HEK293 (cell line): ENCODE results near the gene PIGBOS1.

Experiments
- CTCF ChIA-PET: fragments of 350-600 bp; formaldehyde crosslinking; extraction: SDS; loops from one replicate; lab custom pipeline; 2021; ENCODE audit warnings: antibody characterized with exemption; lab: Yijun Ruan, JAX
- POLR2A ChIA-PET: fragments of 300-600 bp; formaldehyde crosslinking; extraction: SDS; loops from one replicate; lab custom pipeline; 2020; ENCODE audit warnings: antibody characterized with exemption, inconsistent platforms; lab: Yijun Ruan, JAX
- H3K27ac ChIP-seq: fragments of 200-500 bp; sonication (Bioruptor generic); 2 replicates; pipeline ENCODE4 v1.5.1; 2014; ENCODE audit warnings: low read depth, low read length, control low read depth, inconsistent platforms; ENCODE audit errors: extremely low read depth
- H3K36me3 ChIP-seq, 2 experiments: fragments of 200-500 bp in 1 of 2; sonication (Bioruptor generic) in 1 of 2; 1 replicate in 1 of 2; 2 replicates in 1 of 2; pipeline ENCODE4 v1.5.1; 2014 to 2017; ENCODE audit warnings: inconsistent platforms in 2 of 2, low read length in 2 of 2; ENCODE audit not compliant: control insufficient read depth in 2 of 2, insufficient read depth in 1 of 2
- H3K4me1 ChIP-seq: fragments of 200-500 bp; sonication (Bioruptor generic); 2 replicates; pipeline ENCODE4 v1.5.1; 2014; ENCODE audit warnings: mild to moderate bottlenecking, low read length, inconsistent platforms; ENCODE audit not compliant: control insufficient read depth, insufficient read depth
- H3K4me3 ChIP-seq: 2 replicates; pipeline ENCODE4 v1.5.1; 2011; ENCODE audit warnings: low read depth, mild to moderate bottlenecking, control low read depth, low read length, moderate library complexity
- H3K9me3 ChIP-seq: fragments of 200-500 bp; sonication (Bioruptor generic); 2 replicates; pipeline ENCODE4 v1.5.1; 2014; ENCODE audit warnings: low read depth, low read length, inconsistent platforms; ENCODE audit not compliant: control insufficient read depth, insufficient read depth
- BCL11A ChIP-seq: fragments of 450-650 bp; formaldehyde crosslinking; IDR thresholded peaks from 2 replicates; pipeline ENCODE4 v1.5.1; 2016; ENCODE audit warnings: low read depth, missing biosample characterization, missing genetic modification characterization
- BCL11B ChIP-seq: fragments of 450-650 bp; formaldehyde crosslinking; IDR thresholded peaks from 2 replicates; pipeline ENCODE4 v1.5.1; 2016; ENCODE audit warnings: low read depth, missing biosample characterization, missing genetic modification characterization
- BCL6B ChIP-seq: fragments of 450-650 bp; formaldehyde crosslinking; IDR thresholded peaks from 2 replicates; pipeline ENCODE4 v1.5.1; 2017; ENCODE audit warnings: missing biosample characterization, missing genetic modification characterization
- HOXC10 ChIP-seq: sonication (generic); formaldehyde crosslinking; IDR thresholded peaks from 2 replicates; pipeline ENCODE4 v1.8.1; 2023; ENCODE audit warnings: mild to moderate bottlenecking, missing genetic modification reagents
- OVOL3 ChIP-seq: fragments of 450-650 bp; formaldehyde crosslinking; IDR thresholded peaks from 2 replicates; pipeline ENCODE4 v1.5.1; 2016; ENCODE audit warnings: missing biosample characterization, missing genetic modification characterization
- SCRT1 ChIP-seq: fragments of 450-650 bp; formaldehyde crosslinking; IDR thresholded peaks from 2 replicates; pipeline ENCODE4 v1.5.1; 2016; ENCODE audit warnings: missing biosample characterization, missing genetic modification characterization, borderline replicate concordance
- SP3 ChIP-seq: fragments of 450-650 bp; formaldehyde crosslinking; IDR thresholded peaks from 2 replicates; pipeline ENCODE4 v1.5.1; 2016; ENCODE audit warnings: missing biosample characterization, missing genetic modification characterization
- ZBTB11 ChIP-seq: fragments of 450-650 bp; formaldehyde crosslinking; conservative IDR thresholded peaks from 2 replicates; pipeline ENCODE4 v1.5.1; 2016; ENCODE audit warnings: low read depth, missing biosample characterization, missing genetic modification characterization
- ZBTB7A ChIP-seq: fragments of 450-650 bp; formaldehyde crosslinking; IDR thresholded peaks from 2 replicates; pipeline ENCODE4 v1.5.1; 2016; ENCODE audit warnings: low read depth, missing biosample characterization, missing genetic modification characterization
- ZEB2 ChIP-seq: fragments of 450-650 bp; formaldehyde crosslinking; IDR thresholded peaks from 2 replicates; pipeline ENCODE4 v1.5.1; 2016; ENCODE audit warnings: missing biosample characterization, missing genetic modification characterization
- ZFHX2 ChIP-seq: fragments of 450-650 bp; formaldehyde crosslinking; conservative IDR thresholded peaks from 2 replicates; pipeline ENCODE4 v1.5.1; 2016; ENCODE audit warnings: missing biosample characterization, missing genetic modification characterization
- ZIC2 ChIP-seq: fragments of 450-650 bp; formaldehyde crosslinking; IDR thresholded peaks from 2 replicates; pipeline ENCODE4 v1.5.1; 2016; ENCODE audit warnings: missing biosample characterization, missing genetic modification characterization
- ZNF10 ChIP-seq: fragments of 450-650 bp; formaldehyde crosslinking; IDR thresholded peaks from 2 replicates; pipeline ENCODE4 v1.5.1; 2017; ENCODE audit warnings: missing biosample characterization, missing genetic modification characterization
- ZNF112 ChIP-seq: fragments of 450-650 bp; formaldehyde crosslinking; IDR thresholded peaks from 2 replicates; pipeline ENCODE4 v1.5.0; 2017; ENCODE audit warnings: missing biosample characterization, missing genetic modification characterization
- ZNF133 ChIP-seq: fragments of 450-650 bp; formaldehyde crosslinking; IDR thresholded peaks from 2 replicates; pipeline ENCODE4 v1.5.1; 2016; ENCODE audit warnings: missing biosample characterization, missing genetic modification characterization
- ZNF140 ChIP-seq: fragments of 450-650 bp; formaldehyde crosslinking; IDR thresholded peaks from 2 replicates; pipeline ENCODE4 v1.5.1; 2016; ENCODE audit warnings: missing biosample characterization, missing genetic modification characterization
- ZNF146 ChIP-seq: fragments of 450-650 bp; formaldehyde crosslinking; IDR thresholded peaks from 2 replicates; pipeline ENCODE4 v1.5.1; 2016; ENCODE audit warnings: missing biosample characterization, missing genetic modification characterization
- ZNF2 ChIP-seq: fragments of 450-650 bp; formaldehyde crosslinking; IDR thresholded peaks from 2 replicates; pipeline ENCODE4 v1.5.1; 2016; ENCODE audit warnings: missing biosample characterization, missing genetic modification characterization
- ZNF211 ChIP-seq: fragments of 450-650 bp; formaldehyde crosslinking; IDR thresholded peaks from 2 replicates; pipeline ENCODE4 v1.5.1; 2016; ENCODE audit warnings: low read depth, missing biosample characterization, missing genetic modification characterization
- ZNF311 ChIP-seq: fragments of 450-650 bp; formaldehyde crosslinking; IDR thresholded peaks from 2 replicates; pipeline ENCODE4 v1.5.1; 2017; ENCODE audit warnings: missing biosample characterization, missing genetic modification characterization, borderline replicate concordance
- ZNF341 ChIP-seq: fragments of 450-650 bp; formaldehyde crosslinking; IDR thresholded peaks from 2 replicates; pipeline ENCODE4; 2016; ENCODE audit warnings: low read depth, missing biosample characterization, missing genetic modification characterization
- ZNF354C ChIP-seq: fragments of 450-650 bp; formaldehyde crosslinking; IDR thresholded peaks from 2 replicates; pipeline ENCODE4 v1.5.1; 2016; ENCODE audit warnings: missing biosample characterization, missing genetic modification characterization, low read depth, borderline replicate concordance
- ZNF362 ChIP-seq: fragments of 450-650 bp; formaldehyde crosslinking; IDR thresholded peaks from 2 replicates; pipeline ENCODE4 v1.5.1; 2016; ENCODE audit warnings: missing biosample characterization, missing genetic modification characterization
- ZNF366 ChIP-seq: fragments of 450-650 bp; formaldehyde crosslinking; conservative IDR thresholded peaks from 2 replicates; pipeline ENCODE4 v1.5.1; 2016; ENCODE audit warnings: missing biosample characterization, missing genetic modification characterization
- ZNF426 ChIP-seq: fragments of 450-650 bp; formaldehyde crosslinking; IDR thresholded peaks from 2 replicates; pipeline ENCODE4 v1.5.1; 2017; ENCODE audit warnings: missing biosample characterization, missing genetic modification characterization, mild to moderate bottlenecking, inconsistent platforms, moderate library complexity
- ZNF473 ChIP-seq: fragments of 450-650 bp; formaldehyde crosslinking; IDR thresholded peaks from 2 replicates; pipeline ENCODE4 v1.5.1; 2017; ENCODE audit warnings: missing biosample characterization, missing genetic modification characterization
- ZNF521 ChIP-seq: fragments of 450-650 bp; formaldehyde crosslinking; IDR thresholded peaks from 2 replicates; pipeline ENCODE4 v1.5.1; 2017; ENCODE audit warnings: missing biosample characterization, mild to moderate bottlenecking, missing genetic modification characterization
- ZNF529 ChIP-seq: fragments of 450-650 bp; formaldehyde crosslinking; IDR thresholded peaks from 2 replicates; pipeline ENCODE4 v1.5.1; 2017; ENCODE audit warnings: missing genetic modification characterization, missing biosample characterization; ENCODE audit not compliant: insufficient replicate concordance
- ZNF626 ChIP-seq: fragments of 450-650 bp; sonication (Bioruptor Pico); formaldehyde crosslinking; IDR thresholded peaks from 2 replicates; pipeline ENCODE4 v1.5.1; 2018; ENCODE audit warnings: missing biosample characterization, missing genetic modification characterization, inconsistent platforms
- ZNF76 ChIP-seq: fragments of 450-650 bp; formaldehyde crosslinking; IDR thresholded peaks from 2 replicates; pipeline ENCODE4; 2016; ENCODE audit warnings: low read depth, missing biosample characterization, missing genetic modification characterization, borderline replicate concordance
- TF ChIP-seq, protein P1 (sequence below): fragments of 450-650 bp; formaldehyde crosslinking; IDR thresholded peaks from 2 replicates; pipeline ENCODE4 v1.5.1; 2016; ENCODE audit warnings: missing biosample characterization, missing genetic modification characterization

The PIGBOS1 gene

GRCh38 chr15:55318588-55319494 lies at the start of gene PIGBOS1, which contains the start of gene PIGB (continued):
- TF ChIP-seq ZNF473 (tag by site-specific recombination) (no peak), BCL11B (tag by site-specific recombination) (no peak), ZNF426 (no peak), SP3 (tag by site-specific recombination) (0 out of 2 replicates have a peak, but pooled peaks have one; percentile 23), ZNF362 (tag by site-specific recombination) (peak; percentile 92), ZNF354C (no peak), ZNF311 (tag by site-specific recombination) (no peak), ZEB2 (tag by site-specific recombination) (peak; percentile 77), OVOL3 (tag by site-specific recombination) (no peak), BCL6B (no peak), ZNF146 (tag by site-specific recombination) (no peak), ZNF521 (no peak), ZIC2 (0 out of 2 replicates have a peak, but pooled peaks have one; percentile 5), SCRT1 (tag by site-specific recombination) (no peak), ZNF341 (tag by site-specific recombination) (peak; percentile 60; the same call in 1 of the 2 replicates), ZFHX2 (no peak), BCL11A (tag by site-specific recombination) (no peak), ZBTB11 (tag by site-specific recombination) (peak; percentile 90)
- TF ChIP-seq, protein P1, sequence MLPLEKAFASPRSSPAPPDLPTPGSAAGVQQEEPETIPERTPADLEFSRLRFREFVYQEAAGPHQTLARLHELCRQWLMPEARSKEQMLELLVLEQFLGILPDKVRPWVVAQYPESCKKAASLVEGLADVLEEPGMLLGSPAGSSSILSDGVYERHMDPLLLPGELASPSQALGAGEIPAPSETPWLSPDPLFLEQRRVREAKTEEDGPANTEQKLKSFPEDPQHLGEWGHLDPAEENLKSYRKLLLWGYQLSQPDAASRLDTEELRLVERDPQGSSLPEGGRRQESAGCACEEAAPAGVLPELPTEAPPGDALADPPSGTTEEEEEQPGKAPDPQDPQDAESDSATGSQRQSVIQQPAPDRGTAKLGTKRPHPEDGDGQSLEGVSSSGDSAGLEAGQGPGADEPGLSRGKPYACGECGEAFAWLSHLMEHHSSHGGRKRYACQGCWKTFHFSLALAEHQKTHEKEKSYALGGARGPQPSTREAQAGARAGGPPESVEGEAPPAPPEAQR, result no peak

GRCh38 chr15:55366981-55367380 lies 48.1 kb upstream of the PIGBOS1 start:
- Histone ChIP-seq H3K4me1 (no peaks in the 10 kb centered on the region), H3K4me3 (no peak overlapping the region), H3K27ac (no peak overlapping the region), H3K9me3 (no peaks in the 10 kb centered on the region), H3K36me3 (peaks cover 0 to 9% of the 10 kb centered on the region in 2 experiments; a peak in 2 of 3 replicates)
- POLR2A ChIA-PET, result no interaction called here
- CTCF ChIA-PET, result no interaction called here
- TF ChIP-seq ZNF140, result no peak
- no peak for TF ChIP-seq ZNF112 (tag by site-specific recombination)
- TF ChIP-seq ZNF529 (tag by site-specific recombination), result no peak
- no peak for TF ChIP-seq ZNF626 (tag by site-specific recombination)
- no peak for TF ChIP-seq ZNF133 (tag by site-specific recombination)
- TF ChIP-seq HOXC10 (CRISPR knock-in tag), result no peak
- no peak for TF ChIP-seq ZNF211 (tag by site-specific recombination)
- no peak for TF ChIP-seq ZNF76 (tag by site-specific recombination)
- TF ChIP-seq ZNF2 (tag by site-specific recombination), result no peak
- TF ChIP-seq ZBTB7A (tag by site-specific recombination), result no peak
- no peak for TF ChIP-seq ZNF10 (tag by site-specific recombination)
- no peak for TF ChIP-seq ZNF366
